CD4-positive, alpha-beta T cell treated with Interleukin-6 for 4 hours (primary cell): Measurements from ENCODE around the gene KBTBD13.

Source experiments
- DNase-seq: peaks from one replicate; pipeline ENCODE4 v3.0.0-alpha.2; 2020; ENCODE audit warnings: mixed read lengths

Gene KBTBD13

DNA sequence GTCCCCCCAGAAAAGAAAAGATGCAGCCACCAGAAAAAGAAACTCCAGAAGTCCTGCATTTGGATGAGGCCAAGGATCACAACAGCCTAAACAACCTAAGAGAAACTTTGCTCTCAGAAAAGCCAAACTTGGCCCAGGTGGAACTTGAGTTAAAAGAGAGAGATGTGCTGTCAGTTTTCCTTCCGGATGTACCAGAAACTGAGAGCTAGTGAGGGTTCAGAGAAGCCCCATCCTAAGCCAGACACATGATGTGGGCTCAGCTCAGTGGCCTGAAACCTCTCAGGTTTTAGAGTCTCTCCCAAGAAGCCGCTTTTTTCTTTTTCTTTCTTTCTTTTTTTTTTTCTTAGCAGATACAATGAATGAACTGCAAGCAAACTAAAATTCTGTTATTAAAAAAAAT is 23.6 kb upstream of the KBTBD13 start:
- DNase-seq: no peak

- peak; percentile 63 for DNase-seq
These were observed 22.0 kb upstream of the KBTBD13 start for GRCh38 chr15:65054333-65055200.

DNA sequence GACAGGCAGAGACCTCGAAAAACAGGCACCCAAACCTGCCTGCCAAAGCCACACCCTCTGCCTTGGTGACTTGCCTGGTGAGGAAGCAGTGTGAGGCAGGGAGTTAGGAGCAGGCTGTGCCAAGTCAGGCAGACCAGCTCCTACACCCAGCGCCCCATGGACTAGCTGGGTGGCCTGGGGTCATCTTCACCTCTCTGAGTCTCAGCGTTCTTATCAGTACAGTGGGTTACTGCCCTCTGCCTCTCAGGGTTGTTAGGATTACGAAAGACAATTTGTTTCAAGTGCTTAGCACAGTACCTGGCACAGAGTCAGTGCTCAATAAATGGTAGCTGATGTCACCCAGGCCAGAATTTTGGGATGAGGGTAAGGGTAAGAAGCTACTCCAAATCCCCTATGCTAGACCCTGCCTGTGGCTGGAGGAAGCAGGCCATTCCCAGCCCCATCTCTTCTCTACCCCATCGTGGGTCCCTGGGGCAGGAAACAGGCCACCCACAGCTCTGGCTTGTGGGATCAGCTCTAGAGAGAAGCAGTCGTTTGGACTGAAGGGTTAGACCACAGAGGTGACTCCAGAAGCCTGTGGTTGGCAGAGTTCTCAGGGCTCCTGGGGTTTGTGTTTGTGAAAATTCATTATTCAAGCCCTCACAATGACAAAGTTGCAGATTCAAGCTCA is 21.2 kb upstream of the KBTBD13 start:
- no peak for DNase-seq

DNA sequence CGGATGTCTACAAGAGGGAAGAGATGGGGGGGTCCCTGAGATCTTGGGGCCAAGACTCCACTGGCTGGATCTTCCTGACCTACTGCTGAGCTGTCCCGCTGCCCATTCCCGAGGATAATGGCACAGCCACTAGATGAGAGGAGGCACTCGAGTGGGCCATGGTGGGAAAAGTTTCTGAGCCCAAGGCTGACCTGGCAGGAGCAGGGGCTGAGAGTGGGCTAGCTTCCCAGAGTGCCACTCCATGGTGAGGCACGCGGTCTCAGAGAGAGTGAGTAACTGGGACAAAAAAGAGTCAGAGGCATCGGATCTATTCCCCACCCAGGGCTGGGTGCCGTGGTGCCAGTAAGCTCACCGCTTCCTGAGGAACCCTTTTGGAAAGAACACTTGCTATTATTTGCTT is 20.4 kb upstream of the KBTBD13 start:
- DNase-seq: no peak

DNA sequence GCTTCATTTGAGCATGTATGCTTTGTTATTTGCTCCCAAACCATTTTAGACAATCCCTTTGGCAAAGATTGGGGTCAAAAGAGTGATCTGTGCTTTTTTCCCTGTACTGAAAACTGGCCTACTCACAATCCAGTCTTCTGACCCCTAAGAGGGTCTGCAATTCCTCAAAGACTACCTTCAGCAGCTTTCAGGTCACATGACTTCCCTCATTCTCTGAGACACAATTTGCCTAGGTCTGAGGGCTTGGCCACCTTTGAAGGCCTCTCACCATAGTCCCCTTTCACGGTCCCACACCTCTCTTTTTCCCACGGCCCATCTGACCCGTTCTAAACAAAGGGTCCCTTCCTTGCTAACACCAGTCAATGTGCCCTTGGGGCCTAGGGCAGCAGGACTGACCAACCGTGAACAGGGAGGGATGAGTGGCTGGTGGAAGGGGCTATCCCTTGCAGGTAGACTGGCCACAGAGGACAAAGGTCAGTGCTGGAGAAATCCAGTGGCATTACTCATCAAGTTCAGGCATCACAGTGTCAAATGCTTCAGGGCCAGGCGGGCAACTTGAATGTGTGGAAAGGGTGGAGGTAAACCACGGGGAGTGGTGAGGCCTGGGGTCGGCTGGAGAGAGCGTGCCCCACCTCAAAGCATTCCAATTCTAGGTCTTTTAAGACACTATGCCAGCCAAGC is 19.5 kb upstream of the KBTBD13 start:
- no peak for DNase-seq

GRCh38 chr15:65057549-65057940 is 19.0 kb upstream of the KBTBD13 start:
- DNase-seq: no peak

DNA sequence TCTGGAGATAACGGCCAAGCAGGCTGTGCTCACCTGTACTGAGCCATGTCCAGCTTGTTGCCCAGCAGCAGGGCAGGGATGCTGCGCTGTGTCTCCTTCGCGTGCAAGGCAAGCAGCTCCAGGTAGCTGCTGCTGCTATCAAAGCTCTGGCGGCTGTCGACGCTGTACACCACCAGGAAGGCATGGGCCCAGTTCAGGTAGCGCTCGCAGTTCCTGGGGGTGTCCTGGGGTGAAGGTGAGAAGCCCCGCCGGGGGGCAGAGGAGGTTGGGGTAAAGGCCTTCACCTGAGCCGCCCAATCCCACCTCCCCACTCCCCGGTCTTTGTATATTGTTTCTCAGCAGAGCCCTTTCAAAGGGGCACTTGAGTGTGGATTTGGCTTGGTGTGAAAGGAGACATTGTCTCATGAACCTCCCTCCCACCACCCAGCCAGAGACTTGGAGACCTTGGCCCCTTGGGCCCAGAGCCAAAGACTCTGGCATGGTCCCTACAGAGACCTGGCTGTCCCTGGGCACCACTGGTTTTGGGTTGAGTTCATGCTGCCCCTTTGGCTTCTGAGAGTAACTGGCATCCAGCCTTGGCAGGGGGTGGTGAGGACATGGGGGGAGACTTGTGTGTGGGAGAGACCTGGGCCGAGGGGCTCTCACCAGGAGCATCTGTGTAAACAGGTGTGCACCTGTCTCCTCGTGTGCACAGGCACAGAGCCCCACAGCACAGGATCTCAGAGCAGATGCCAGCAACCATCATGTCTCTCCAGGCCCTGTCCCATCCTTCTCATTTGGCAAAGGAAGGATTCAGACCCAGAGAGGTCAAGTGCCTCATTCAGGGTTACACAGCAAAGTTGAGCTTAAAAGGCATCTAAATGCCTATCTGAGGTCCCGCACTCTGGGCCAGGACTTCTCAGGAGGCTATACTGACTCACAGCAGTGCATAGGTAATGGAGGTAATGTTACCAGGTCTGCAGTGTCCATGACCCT is 17.9 kb upstream of the KBTBD13 start:
- no peak for DNase-seq

DNA sequence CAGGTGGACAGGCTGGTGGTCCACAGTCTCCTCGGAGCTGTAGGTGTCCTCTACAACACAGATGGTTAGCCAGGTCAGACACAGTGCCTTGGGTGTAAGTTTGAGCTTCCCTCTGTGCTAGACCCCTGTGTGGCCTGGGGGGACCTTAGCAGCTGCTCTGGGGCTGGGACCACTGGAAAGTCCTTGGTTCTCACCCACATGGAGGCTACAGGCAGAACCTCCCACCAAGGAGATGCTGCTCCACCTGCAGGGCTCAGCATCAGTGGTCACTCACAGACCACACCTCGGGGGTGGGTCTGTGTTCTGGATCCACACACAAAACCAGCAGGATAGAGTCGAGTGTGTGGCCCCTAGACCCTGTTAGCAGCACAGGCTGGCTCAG is 17.2 kb upstream of the KBTBD13 start:
- DNase-seq: no peak

DNA sequence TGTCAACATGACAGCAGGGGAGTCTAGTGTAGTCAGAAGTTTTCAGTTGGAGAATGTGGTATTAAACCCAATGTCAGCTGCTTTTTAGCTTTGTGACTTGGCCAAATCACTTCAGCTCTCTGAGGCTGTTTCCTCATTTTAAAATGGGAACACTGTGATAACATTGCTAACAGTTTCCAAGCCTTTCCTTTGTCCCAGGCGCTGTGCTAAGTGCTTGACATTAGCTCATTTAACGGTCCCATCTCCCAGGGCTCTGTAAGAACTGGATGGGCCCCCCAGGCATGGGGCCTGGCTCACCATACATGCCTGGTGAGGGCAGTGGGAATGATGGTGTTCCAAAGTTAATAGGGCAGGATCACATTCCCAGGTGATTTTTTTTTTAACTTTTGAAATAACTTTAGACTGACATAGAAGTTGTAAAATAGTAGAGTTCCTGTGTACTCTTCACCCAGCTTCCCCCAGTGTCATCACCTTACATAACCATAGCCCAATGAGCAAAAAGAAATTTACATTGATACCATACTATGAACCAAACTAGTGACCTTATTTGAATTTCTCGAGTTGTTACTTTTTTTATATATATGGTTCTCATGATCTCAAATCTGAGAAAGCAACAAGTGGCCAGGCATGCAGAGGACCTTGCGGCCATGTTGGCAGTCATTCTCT is 16.5 kb upstream of the KBTBD13 start:
- DNase-seq: no peak

- DNase-seq: no peak
These were observed 15.7 kb upstream of the KBTBD13 start for GRCh38 chr15:65060641-65061397.

GRCh38 chr15:65062061-65062460 is 14.5 kb upstream of the KBTBD13 start:
- DNase-seq: no peak

DNA sequence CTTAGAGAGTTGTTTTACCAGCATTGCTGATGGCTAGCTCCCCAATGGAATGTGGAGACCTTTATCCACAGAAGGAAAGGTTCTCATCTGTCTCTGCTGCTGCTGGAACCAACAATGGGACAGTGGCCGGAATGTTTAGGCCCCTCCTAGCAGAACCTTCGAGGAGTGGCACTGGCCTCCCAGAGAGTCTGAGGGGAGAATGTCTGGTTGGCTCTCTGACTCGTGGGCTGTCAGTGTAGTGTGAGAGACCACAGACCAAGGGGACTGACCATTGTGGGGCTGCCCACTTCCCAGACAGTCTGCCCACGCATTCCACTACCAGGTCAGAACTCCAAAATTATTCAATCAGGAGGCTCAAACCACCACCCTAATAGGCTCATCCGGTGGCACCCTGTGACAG is 13.8 kb upstream of the KBTBD13 start:
- DNase-seq: no peak

DNA sequence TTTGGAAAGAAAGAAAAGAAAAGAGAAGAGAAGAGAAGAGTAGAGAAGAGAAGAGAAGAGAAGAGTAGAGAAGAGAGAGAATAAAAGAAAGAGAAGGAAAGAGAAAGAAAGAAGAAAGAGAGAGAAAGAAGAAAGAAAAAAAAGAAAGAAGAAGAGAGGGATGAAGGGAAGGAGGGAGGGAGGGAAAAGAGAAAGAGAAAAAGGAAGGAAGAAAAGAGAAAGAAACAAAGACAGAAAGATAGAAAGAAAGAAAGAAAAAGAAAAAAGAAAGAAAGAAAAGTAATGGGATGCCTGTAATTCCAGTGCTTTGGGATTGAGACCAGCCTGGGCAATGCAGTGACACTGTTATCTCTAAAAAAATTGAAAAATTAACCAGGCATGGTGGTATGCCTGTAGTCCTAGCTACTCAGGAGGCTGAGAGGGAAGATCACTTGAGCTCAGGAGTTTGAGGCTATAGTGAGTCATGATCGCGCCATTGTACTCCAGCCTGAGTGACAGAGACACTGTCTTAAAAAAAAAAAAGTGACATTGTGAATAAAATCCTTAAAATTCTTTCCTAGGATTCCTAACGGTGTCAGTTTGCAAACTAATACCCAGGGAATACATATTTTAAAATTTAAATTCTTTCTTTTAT is 10.4 kb upstream of the KBTBD13 start:
- no peak for DNase-seq

DNA sequence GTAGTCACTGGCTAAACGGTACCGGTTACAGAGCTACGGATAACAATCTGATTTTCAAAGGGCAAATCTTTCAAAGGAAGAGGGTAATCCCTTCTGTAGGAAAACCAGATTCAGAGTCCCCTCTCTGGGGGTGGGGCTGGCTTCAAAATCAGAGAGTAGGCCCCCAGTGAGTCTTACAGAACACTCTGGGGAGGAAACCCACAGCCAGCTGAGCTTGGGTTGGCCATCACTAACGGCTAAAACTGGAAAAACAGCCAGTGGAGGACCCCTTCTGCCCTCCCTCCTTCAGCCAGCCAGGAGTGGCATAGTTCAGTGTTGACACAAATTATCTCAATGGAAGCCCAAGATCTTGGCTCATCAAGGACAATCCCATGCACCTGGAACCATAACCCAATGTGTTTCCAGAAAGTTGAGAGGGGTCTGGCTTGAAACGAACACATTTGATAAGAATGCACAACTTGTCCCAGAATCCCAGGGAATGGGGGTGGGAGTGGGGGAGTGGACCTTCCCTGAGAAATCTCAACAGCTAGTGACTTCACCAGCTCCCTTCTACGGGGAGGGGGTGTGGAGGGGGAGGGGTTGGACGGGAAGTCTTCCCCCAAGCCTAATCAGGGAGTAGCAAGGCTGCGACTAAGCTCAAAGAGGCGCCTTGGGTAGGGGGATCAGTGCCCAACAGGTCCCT is 9.8 kb upstream of the KBTBD13 start:
- no peak for DNase-seq

DNA sequence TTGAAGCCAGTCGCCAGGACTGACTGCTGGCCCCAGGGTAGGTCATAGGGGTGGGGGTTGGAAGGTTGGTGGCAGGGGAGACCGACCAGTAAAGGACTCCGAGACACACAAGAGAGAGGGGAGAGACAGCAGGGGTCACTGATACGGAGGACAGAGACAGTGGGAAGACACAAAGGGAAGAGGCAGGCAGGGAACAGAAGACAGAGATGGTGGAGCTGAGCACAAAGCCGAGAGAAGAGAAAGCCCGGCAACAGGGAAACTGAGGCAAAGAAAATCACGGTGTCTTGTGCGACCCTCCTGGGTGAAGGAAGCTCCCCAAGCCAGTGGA is 9.3 kb upstream of the KBTBD13 start:
- DNase-seq: no peak

- no peak for DNase-seq
These were observed 8.7 kb upstream of the KBTBD13 start, which contains the start of gene RASL12 for GRCh38 chr15:65067645-65068402. Gene RASL12 (minus strand): TSS chr15:65067991. CDS start chr15:65067835, 156 bp downstream.

- no peak for DNase-seq
These were observed 8.2 kb upstream of the KBTBD13 start for GRCh38 chr15:65068403-65068788.

- DNase-seq: no peak
These were observed 7.4 kb upstream of the KBTBD13 start for GRCh38 chr15:65069179-65069578.

DNA sequence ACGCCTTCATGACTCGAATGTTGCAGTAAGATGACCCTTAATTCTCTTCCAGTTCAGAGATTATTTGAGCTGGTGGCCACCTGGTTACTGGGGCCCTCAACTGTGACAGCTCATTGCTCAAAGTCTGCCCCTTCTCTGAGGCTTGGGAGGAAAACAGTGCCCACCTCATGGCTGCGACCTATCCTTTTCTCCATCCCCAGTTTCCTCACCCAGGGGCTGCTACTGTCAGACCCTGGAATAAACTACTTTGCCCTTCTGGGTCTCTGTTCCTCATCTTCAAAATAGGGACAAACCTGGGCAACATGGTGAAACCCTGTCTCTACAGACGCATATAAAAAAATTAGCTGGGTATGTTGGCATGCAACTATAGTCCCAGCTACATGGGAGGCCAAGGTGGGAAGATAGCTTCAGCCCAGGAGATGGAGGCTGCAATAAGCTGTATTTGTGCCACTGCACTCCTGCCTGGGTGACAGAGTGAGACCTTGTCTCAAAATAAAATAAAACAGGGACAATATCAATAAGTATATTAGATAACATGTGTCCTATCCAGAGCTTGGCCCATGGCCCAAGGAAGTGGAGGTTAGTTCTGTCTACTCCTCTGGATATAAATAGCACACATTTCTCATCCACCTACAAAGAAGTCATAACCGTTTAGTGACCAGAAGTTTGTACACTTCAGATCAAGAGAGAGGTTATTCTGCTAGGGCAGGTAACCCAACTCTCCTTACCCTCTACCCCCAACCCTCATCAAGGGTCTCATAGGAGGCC is 6.6 kb upstream of the KBTBD13 start:
- no peak for DNase-seq
